HG02981 (cell line): ENCODE data around the gene ZNF324.
A peak's percentile ranks its signal among the peaks of the same experiment; 100 is the strongest.
"Not testable (repeated sequence)": the region's sequence is repeated elsewhere in the genome, so short reads cannot be mapped to it uniquely, and the experiment has no call there.

Source experiments
- ATAC-seq: cut with Tn5 transposase; IDR thresholded peaks from one replicate; pipeline ENCODE4 v1.9.1; 2021; ENCODE audit warnings: mild to moderate bottlenecking, moderate library complexity; ENCODE audit not compliant: unreplicated experiment

Gene ZNF324

GRCh38 chr19:58466760-58467589 is at the start of gene ZNF324:
ZNF324 (plus strand) TSS chr19:58467080; CDS start chr19:58469186, 2,106 bp downstream.
- peak; percentile 90 for ATAC-seq

- no peak for ATAC-seq
Observed at GRCh38 chr19:58428617-58429016, 38.3 kb upstream of the ZNF324 start.

- ATAC-seq = no peak
Observed at GRCh38 chr19:58429745-58430144, 37.1 kb upstream of the ZNF324 start.

- ATAC-seq = no peak
Observed at GRCh38 chr19:58434217-58434616, 32.7 kb upstream of the ZNF324 start.

- peak; percentile 95 for ATAC-seq
Observed at GRCh38 chr19:58439576-58440554, 27.0 kb upstream of the ZNF324 start, which contains the start of gene ZNF132. ZNF132 (minus strand) TSS chr19:58440153; CDS start chr19:58439821, 332 bp downstream.

GRCh38 chr19:58440556-58440955 is 26.3 kb upstream of the ZNF324 start:
- ATAC-seq = no peak

- not testable (repeated sequence) for ATAC-seq
Observed at GRCh38 chr19:58442986-58443385, 23.9 kb upstream of the ZNF324 start.

- not testable (repeated sequence) for ATAC-seq
Observed at GRCh38 chr19:58448860-58449259, 18.0 kb upstream of the ZNF324 start.

- ATAC-seq = not testable (repeated sequence)
Observed at GRCh38 chr19:58449980-58450379, 16.9 kb upstream of the ZNF324 start.

- ATAC-seq = no peak
Observed at GRCh38 chr19:58450856-58451357, 16.0 kb upstream of the ZNF324 start.

GRCh38 chr19:58451358-58452101 is 15.3 kb upstream of the ZNF324 start, which contains the start of gene ZNF324B:
ZNF324B (plus strand) TSS chr19:58451622; CDS start chr19:58453702, 2,080 bp downstream.
- ATAC-seq = peak; percentile 94

GRCh38 chr19:58453743-58454142 is 13.1 kb upstream of the ZNF324 start:
- no peak for ATAC-seq

- ATAC-seq = no peak
Observed at GRCh38 chr19:58455306-58455705, 11.6 kb upstream of the ZNF324 start.

- ATAC-seq = no peak
Observed at GRCh38 chr19:58456111-58456510, 10.8 kb upstream of the ZNF324 start.

GRCh38 chr19:58460039-58460438 is 6.8 kb upstream of the ZNF324 start:
- ATAC-seq = no peak

- ATAC-seq = no peak
Observed at GRCh38 chr19:58466089-58466759, 656 bp upstream of the ZNF324 start.

GRCh38 chr19:58468216-58468839 is 1.4 kb downstream of the ZNF324 start:
- no peak for ATAC-seq

- no peak for ATAC-seq
Observed at GRCh38 chr19:58469241-58470013, 2.5 kb downstream of the ZNF324 start.
